Measurements from ENCODE around the gene NME4.

DNA sequence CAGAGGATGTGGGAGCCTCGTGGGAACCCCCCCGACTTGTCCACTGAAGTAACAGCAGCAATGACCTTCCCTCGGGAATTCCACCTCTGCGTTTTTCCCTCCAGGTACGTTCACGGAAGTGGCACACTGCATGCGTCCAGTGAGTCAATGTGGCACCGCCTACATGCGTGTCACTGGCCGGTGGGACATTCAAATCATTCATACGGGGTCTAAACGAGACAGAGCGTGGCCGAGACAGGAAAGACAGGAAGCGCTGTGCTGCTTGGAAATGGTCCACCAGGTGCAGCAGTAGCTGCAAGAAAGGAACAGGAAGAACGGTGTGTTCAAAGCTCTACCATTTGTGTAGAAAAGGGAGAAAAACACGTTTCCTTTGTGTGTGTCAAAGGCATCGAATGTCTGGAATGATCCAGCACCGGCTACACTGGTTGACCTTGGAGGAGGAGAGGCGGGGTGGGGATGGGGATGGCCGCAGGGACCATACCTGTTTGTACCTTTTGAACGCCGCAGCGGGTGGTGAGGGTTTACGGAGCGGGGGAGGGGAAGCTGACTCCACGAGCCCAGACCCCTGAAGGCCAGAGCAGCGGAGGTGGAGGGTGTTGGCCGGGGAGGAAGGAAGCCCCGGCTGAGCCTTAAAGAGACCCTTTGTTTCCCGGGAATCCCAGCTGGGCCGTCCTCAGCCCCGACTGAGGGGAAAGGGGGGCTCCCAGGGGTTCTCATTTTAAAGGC, 13.5 kb upstream of the NME4 start:
- TF ChIP-seq, protein P1, sequence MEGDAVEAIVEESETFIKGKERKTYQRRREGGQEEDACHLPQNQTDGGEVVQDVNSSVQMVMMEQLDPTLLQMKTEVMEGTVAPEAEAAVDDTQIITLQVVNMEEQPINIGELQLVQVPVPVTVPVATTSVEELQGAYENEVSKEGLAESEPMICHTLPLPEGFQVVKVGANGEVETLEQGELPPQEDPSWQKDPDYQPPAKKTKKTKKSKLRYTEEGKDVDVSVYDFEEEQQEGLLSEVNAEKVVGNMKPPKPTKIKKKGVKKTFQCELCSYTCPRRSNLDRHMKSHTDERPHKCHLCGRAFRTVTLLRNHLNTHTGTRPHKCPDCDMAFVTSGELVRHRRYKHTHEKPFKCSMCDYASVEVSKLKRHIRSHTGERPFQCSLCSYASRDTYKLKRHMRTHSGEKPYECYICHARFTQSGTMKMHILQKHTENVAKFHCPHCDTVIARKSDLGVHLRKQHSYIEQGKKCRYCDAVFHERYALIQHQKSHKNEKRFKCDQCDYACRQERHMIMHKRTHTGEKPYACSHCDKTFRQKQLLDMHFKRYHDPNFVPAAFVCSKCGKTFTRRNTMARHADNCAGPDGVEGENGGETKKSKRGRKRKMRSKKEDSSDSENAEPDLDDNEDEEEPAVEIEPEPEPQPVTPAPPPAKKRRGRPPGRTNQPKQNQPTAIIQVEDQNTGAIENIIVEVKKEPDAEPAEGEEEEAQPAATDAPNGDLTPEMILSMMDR (IDR thresholded peaks at IDR 0.05 in 2 of 3, conservative IDR thresholded peaks at IDR 0.05 in 1 of 3; ENCODE audit: control insufficient read depth in 2 of 3, extremely low read depth in 1 of 3, insufficient read depth in 1 of 3, low read depth in 3 of 3, low read length in 3 of 3), result no peak
- TF ChIP-seq ETV6 (conservative IDR thresholded peaks at IDR 0.05 in 1 of 2, IDR thresholded peaks at IDR 0.05 in 1 of 2; ENCODE audit: borderline replicate concordance in 1 of 2, low read depth in 1 of 2) (no peak), CREB1 (IDR thresholded peaks at IDR 0.05; ENCODE audit: low read depth) (peak; percentile 57; the same call in 1 of the 2 replicates), POLR2AphosphoS5 (IDR thresholded peaks at IDR 0.05; ENCODE audit: low read length) (peak; percentile 64), IKZF1 (conservative IDR thresholded peaks at IDR 0.05) (peak; percentile 91), EZH2 (IDR thresholded peaks at IDR 0.05; ENCODE audit: borderline replicate concordance, control insufficient read depth, low read depth, low read length) (no peak), SMC3 (IDR thresholded peaks at IDR 0.05; ENCODE audit: borderline replicate concordance, low read length) (no peak)
- TF ChIP-seq, protein P2, sequence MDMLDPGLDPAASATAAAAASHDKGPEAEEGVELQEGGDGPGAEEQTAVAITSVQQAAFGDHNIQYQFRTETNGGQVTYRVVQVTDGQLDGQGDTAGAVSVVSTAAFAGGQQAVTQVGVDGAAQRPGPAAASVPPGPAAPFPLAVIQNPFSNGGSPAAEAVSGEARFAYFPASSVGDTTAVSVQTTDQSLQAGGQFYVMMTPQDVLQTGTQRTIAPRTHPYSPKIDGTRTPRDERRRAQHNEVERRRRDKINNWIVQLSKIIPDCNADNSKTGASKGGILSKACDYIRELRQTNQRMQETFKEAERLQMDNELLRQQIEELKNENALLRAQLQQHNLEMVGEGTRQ (IDR thresholded peaks at IDR 0.05; ENCODE audit: borderline replicate concordance, low read depth, low read length), result no peak
